CD8-positive, alpha-beta memory T cell (primary cell): ENCODE data around the gene ZNF804B. TPM values are rescaled to one million over a fixed set of nuclear protein-coding genes. Genes with fewer than 3 reads are reported as not detected.

Experiments
- CTCF ChIA-PET: fragments of 350-600 bp; sonication (Branson Sonifier 250); formaldehyde crosslinking; loops from one replicate; lab custom pipeline; 2021; ENCODE audit warnings: antibody characterized with exemption; lab: Charles Lee
- POLR2A ChIA-PET: fragments of 350-600 bp; sonication (Branson Sonifier 250); formaldehyde crosslinking; loops from one replicate; lab custom pipeline; 2021; ENCODE audit warnings: antibody characterized with exemption; lab: Charles Lee
- DNase-seq, 5 donors: peaks; one replicate each; pipeline versions ENCODE4 v3.0.0 to v3.0.0-alpha.2; 2020 to 2022; ENCODE audit warnings: mixed read lengths in 1 of 5
- H3K27ac ChIP-seq: one replicate; pipeline ENCODE4 v1.7.0; 2013; ENCODE audit warnings: low read depth, mild to moderate bottlenecking, low read length, moderate library complexity
- H3K27me3 ChIP-seq: 2 replicates; pipeline ENCODE4 v1.7.0; 2013; ENCODE audit warnings: low read length, mild to moderate bottlenecking; ENCODE audit not compliant: insufficient read depth, poor library complexity, severe bottlenecking
- H3K36me3 ChIP-seq: 2 replicates; pipeline ENCODE4 v1.7.0; 2013; ENCODE audit warnings: mild to moderate bottlenecking, low read length, moderate library complexity; ENCODE audit not compliant: insufficient read depth
- H3K4me1 ChIP-seq: 2 replicates; pipeline ENCODE4 v1.7.0; 2013; ENCODE audit warnings: mild to moderate bottlenecking, low read length, moderate library complexity; ENCODE audit not compliant: insufficient read depth
- H3K4me3 ChIP-seq: 2 replicates; pipeline ENCODE4 v1.7.0; 2013; ENCODE audit warnings: mild to moderate bottlenecking, low read length
- H3K9me3 ChIP-seq: 2 replicates; pipeline ENCODE4 v1.7.0; 2013; ENCODE audit warnings: mild to moderate bottlenecking, low read length
- H3K27ac Mint-ChIP-seq, 8 donors: one replicate each; pipeline ENCODE4 v1.8.0; 2020 to 2021; ENCODE audit warnings: mixed read lengths in 8 of 8, mild to moderate bottlenecking in 6 of 8, inconsistent platforms in 3 of 8, moderate library complexity in 3 of 8
- H3K27me3 Mint-ChIP-seq, 2 donors: one replicate each; pipeline ENCODE4 v1.8.0; 2020 to 2021; ENCODE audit warnings: mixed read lengths in 2 of 2, mild to moderate bottlenecking in 1 of 2, moderate library complexity in 1 of 2
- H3K36me3 Mint-ChIP-seq, 3 donors: one replicate each; pipeline ENCODE4 v1.8.0; 2020 to 2021; ENCODE audit warnings: mixed read lengths in 3 of 3, inconsistent platforms in 1 of 3, mild to moderate bottlenecking in 1 of 3
- H3K4me1 Mint-ChIP-seq, 3 donors: one replicate each; pipeline ENCODE4 v1.8.0; 2020 to 2021; ENCODE audit warnings: mixed read lengths in 3 of 3, inconsistent platforms in 1 of 3, mild to moderate bottlenecking in 1 of 3
- H3K4me3 Mint-ChIP-seq, 7 donors: one replicate each; pipeline ENCODE4 v1.8.0; 2020 to 2021; ENCODE audit warnings: mixed read lengths in 7 of 7, mild to moderate bottlenecking in 6 of 7, moderate library complexity in 4 of 7, inconsistent platforms in 2 of 7
- H3K9me3 Mint-ChIP-seq, 5 donors: one replicate each; pipeline ENCODE4 v1.8.0; 2020 to 2022; ENCODE audit warnings: mixed read lengths in 5 of 5, mild to moderate bottlenecking in 3 of 5, moderate library complexity in 2 of 5, inconsistent platforms in 1 of 5
- polyA plus RNA-seq: library from polyadenylated mRNA; unstranded; fragments of 300-500 nt; fragmentation: Illumina TruSeq; gene quantifications from one replicate; pipeline ENCODE4 v1.2.3, GENCODE V29; 2021
- total RNA-seq, 2 experiments: library from RNA; stranded (reverse); gene quantifications; one replicate each; pipeline ENCODE4 v1.2.3, GENCODE V29; 2021

The ZNF804B gene
- total and polyA plus RNA-seq, 3 experiments from 2014 or later: not detected

- DNase-seq: no peak
- no peaks in the 10 kb centered on the region for H3K36me3 Mint-ChIP-seq
- no peaks in the 10 kb centered on the region for H3K27me3 Mint-ChIP-seq
- Histone ChIP-seq H3K9me3 (no peaks in the 10 kb centered on the region), H3K36me3 (no peaks in the 10 kb centered on the region), H3K4me1 (no peaks in the 10 kb centered on the region), H3K4me3 (no peak overlapping the region), H3K27me3 (no peaks in the 10 kb centered on the region), H3K27ac (no peak overlapping the region)
- ChIA-PET CTCF (no interaction called here), POLR2A (no interaction called here)
- peaks cover 15 to 30% (median 26%) of the 10 kb centered on the region in 3 donors for H3K4me1 Mint-ChIP-seq
- no peak overlapping the region for H3K4me3 Mint-ChIP-seq
- no peak overlapping the region for H3K27ac Mint-ChIP-seq
- no peaks in the 10 kb centered on the region for H3K9me3 Mint-ChIP-seq
Measured at GRCh38 chr7:89001306-89001705, 241.8 kb downstream of the ZNF804B start.

GRCh38 chr7:89002981-89003956 lies 243.8 kb downstream of the ZNF804B start:
- CTCF ChIA-PET: no interaction called here
- peak overlapping the region; percentile 36 for H3K4me3 ChIP-seq
- Mint-ChIP-seq H3K27ac (peak overlapping the region; percentile 13 to 88 (median 80)), H3K36me3 (no peaks in the 10 kb centered on the region), H3K4me1 (peaks cover 15 to 30% (median 26%) of the 10 kb centered on the region in 3 donors), H3K9me3 (no peaks in the 10 kb centered on the region), H3K27me3 (no peaks in the 10 kb centered on the region), H3K4me3 (peak overlapping the region; percentile 66 to 88 (median 80))
- no peaks in the 10 kb centered on the region for H3K36me3 ChIP-seq
- H3K27me3 ChIP-seq: no peaks in the 10 kb centered on the region
- H3K27ac ChIP-seq: no peak overlapping the region
- peak in 2 of 5 donors; percentile 5 to 10 for DNase-seq
- POLR2A ChIA-PET: no interaction called here
- no peaks in the 10 kb centered on the region for H3K4me1 ChIP-seq
- no peaks in the 10 kb centered on the region for H3K9me3 ChIP-seq

GRCh38 chr7:89012016-89012415 lies 252.5 kb downstream of the ZNF804B start:
- peaks cover 0 to 9% (median 1%) of the 10 kb centered on the region in 5 donors for H3K9me3 Mint-ChIP-seq
- H3K9me3 ChIP-seq: no peaks in the 10 kb centered on the region
- no peaks in the 10 kb centered on the region for H3K4me1 ChIP-seq
- H3K27me3 Mint-ChIP-seq: peaks cover 0 to 2% of the 10 kb centered on the region in 2 donors
- H3K4me3 Mint-ChIP-seq: no peak overlapping the region
- DNase-seq: no peak
- no peaks in the 10 kb centered on the region for H3K36me3 Mint-ChIP-seq
- no peak overlapping the region for H3K27ac Mint-ChIP-seq
- H3K4me3 ChIP-seq: no peak overlapping the region
- no peaks in the 10 kb centered on the region for H3K27me3 ChIP-seq
- POLR2A ChIA-PET: no interaction called here
- CTCF ChIA-PET: no interaction called here
- H3K4me1 Mint-ChIP-seq: no peaks in the 10 kb centered on the region
- H3K27ac ChIP-seq: no peak overlapping the region
- no peaks in the 10 kb centered on the region for H3K36me3 ChIP-seq

- no peaks in the 10 kb centered on the region for H3K27me3 Mint-ChIP-seq
- peaks cover 1 to 15% (median 10%) of the 10 kb centered on the region in 5 donors for H3K9me3 Mint-ChIP-seq
- Histone ChIP-seq H3K4me1 (no peaks in the 10 kb centered on the region), H3K9me3 (no peaks in the 10 kb centered on the region), H3K4me3 (no peak overlapping the region), H3K27me3 (no peaks in the 10 kb centered on the region), H3K27ac (no peak overlapping the region), H3K36me3 (no peaks in the 10 kb centered on the region)
- ChIA-PET POLR2A (no interaction called here), CTCF (no interaction called here)
- DNase-seq: no peak
- H3K4me3 Mint-ChIP-seq: no peak overlapping the region
- no peaks in the 10 kb centered on the region for H3K36me3 Mint-ChIP-seq
- H3K4me1 Mint-ChIP-seq: no peaks in the 10 kb centered on the region
- no peak overlapping the region for H3K27ac Mint-ChIP-seq
Measured at GRCh38 chr7:89017695-89018094, 258.2 kb downstream of the ZNF804B start.

- Histone ChIP-seq H3K36me3 (no peaks in the 10 kb centered on the region), H3K27ac (no peak overlapping the region), H3K27me3 (no peaks in the 10 kb centered on the region), H3K9me3 (no peaks in the 10 kb centered on the region), H3K4me1 (no peaks in the 10 kb centered on the region), H3K4me3 (no peak overlapping the region)
- H3K4me3 Mint-ChIP-seq: no peak overlapping the region
- ChIA-PET CTCF (no interaction called here), POLR2A (no interaction called here)
- H3K4me1 Mint-ChIP-seq: no peaks in the 10 kb centered on the region
- H3K36me3 Mint-ChIP-seq: no peaks in the 10 kb centered on the region
- no peak overlapping the region for H3K27ac Mint-ChIP-seq
- DNase-seq: no peak
- H3K9me3 Mint-ChIP-seq: peaks cover 0 to 15% (median 10%) of the 10 kb centered on the region in 5 donors
- H3K27me3 Mint-ChIP-seq: no peaks in the 10 kb centered on the region
Measured at GRCh38 chr7:89021741-89022140, 262.2 kb downstream of the ZNF804B start.

- Mint-ChIP-seq H3K36me3 (no peaks in the 10 kb centered on the region), H3K4me3 (no peak overlapping the region), H3K4me1 (no peaks in the 10 kb centered on the region), H3K9me3 (peaks cover 0 to 12% (median 9%) of the 10 kb centered on the region in 5 donors), H3K27ac (no peak overlapping the region), H3K27me3 (no peaks in the 10 kb centered on the region)
- Histone ChIP-seq H3K9me3 (no peaks in the 10 kb centered on the region), H3K27ac (no peak overlapping the region), H3K36me3 (no peaks in the 10 kb centered on the region), H3K4me3 (no peak overlapping the region), H3K27me3 (no peaks in the 10 kb centered on the region), H3K4me1 (no peaks in the 10 kb centered on the region)
- CTCF ChIA-PET: no interaction called here
- POLR2A ChIA-PET: no interaction called here
- no peak for DNase-seq
Measured at GRCh38 chr7:89023206-89023605, 263.7 kb downstream of the ZNF804B start.

GRCh38 chr7:89023877-89024276 lies 264.4 kb downstream of the ZNF804B start:
- H3K27me3 Mint-ChIP-seq: peaks cover 0 to 2% of the 10 kb centered on the region in 2 donors
- ChIA-PET CTCF (no interaction called here), POLR2A (no interaction called here)
- H3K36me3 Mint-ChIP-seq: no peaks in the 10 kb centered on the region
- H3K36me3 ChIP-seq: no peaks in the 10 kb centered on the region
- H3K9me3 Mint-ChIP-seq: peaks cover 0 to 9% (median 3%) of the 10 kb centered on the region in 5 donors
- no peaks in the 10 kb centered on the region for H3K4me1 Mint-ChIP-seq
- no peak overlapping the region for H3K27ac Mint-ChIP-seq
- H3K27me3 ChIP-seq: no peaks in the 10 kb centered on the region
- no peaks in the 10 kb centered on the region for H3K9me3 ChIP-seq
- no peak for DNase-seq
- no peak overlapping the region for H3K27ac ChIP-seq
- H3K4me3 ChIP-seq: no peak overlapping the region
- no peak overlapping the region for H3K4me3 Mint-ChIP-seq
- no peaks in the 10 kb centered on the region for H3K4me1 ChIP-seq

- no peaks in the 10 kb centered on the region for H3K36me3 Mint-ChIP-seq
- CTCF ChIA-PET: no interaction called here
- no peaks in the 10 kb centered on the region for H3K4me1 Mint-ChIP-seq
Measured at GRCh38 chr7:89027781-89028180, 268.3 kb downstream of the ZNF804B start.

More at GRCh38 chr7:89027781-89028180, 268.3 kb downstream of the ZNF804B start:
- Histone ChIP-seq H3K4me3 (no peak overlapping the region), H3K4me1 (no peaks in the 10 kb centered on the region), H3K27ac (no peak overlapping the region), H3K36me3 (no peaks in the 10 kb centered on the region), H3K9me3 (no peaks in the 10 kb centered on the region), H3K27me3 (no peaks in the 10 kb centered on the region)
- Mint-ChIP-seq H3K9me3 (peaks cover 0 to 4% (median 0%) of the 10 kb centered on the region in 5 donors), H3K4me3 (no peak overlapping the region), H3K27me3 (peaks cover 0 to 2% of the 10 kb centered on the region in 2 donors), H3K27ac (no peak overlapping the region)
- no peak for DNase-seq
- POLR2A ChIA-PET: no interaction called here
